HG02970 (cell line): ENCODE data around the gene CACYBP.
"Not testable (repeated sequence)": the region's sequence is repeated elsewhere in the genome, so short reads cannot be mapped to it uniquely, and the experiment has no call there.

Source experiments
- ATAC-seq: cut with Tn5 transposase; IDR thresholded peaks from one replicate; pipeline ENCODE4 v1.9.1; 2021; ENCODE audit warnings: mild to moderate bottlenecking, moderate library complexity, moderate number of reproducible peaks; ENCODE audit not compliant: unreplicated experiment, low FRiP score

Gene CACYBP

GRCh38 chr1:175005085-175005783 lies 5.5 kb downstream of the CACYBP start:
- ATAC-seq, result no peak

- no peak for ATAC-seq
Observed at GRCh38 chr1:175009532-175009931, 9.8 kb downstream of the CACYBP start.

- no peak for ATAC-seq
Observed at GRCh38 chr1:175013445-175013844, 13.7 kb downstream of the CACYBP start.

- no peak for ATAC-seq
Observed at GRCh38 chr1:175015243-175015642, 15.5 kb downstream of the CACYBP start.

- no peak for ATAC-seq
Observed at GRCh38 chr1:175019524-175019923, 19.8 kb downstream of the CACYBP start.

- ATAC-seq, result peak; percentile 94
Observed at GRCh38 chr1:175023043-175023921, 23.5 kb downstream of the CACYBP start, which contains the start of gene MRPS14. Gene MRPS14, minus strand, starts transcription at chr1:175023425. Its CDS starts 17 bp downstream, at chr1:175023408.

GRCh38 chr1:175023922-175024242 lies 24.1 kb downstream of the CACYBP start:
- ATAC-seq, result not testable (repeated sequence)

- ATAC-seq, result no peak
Observed at GRCh38 chr1:175024773-175025172, 25.0 kb downstream of the CACYBP start.

- ATAC-seq, result no peak
Observed at GRCh38 chr1:175033953-175034352, 34.2 kb downstream of the CACYBP start.

GRCh38 chr1:175034775-175035174 lies 35.0 kb downstream of the CACYBP start:
- ATAC-seq, result no peak

- ATAC-seq, result no peak
Observed at GRCh38 chr1:175035865-175036264, 36.1 kb downstream of the CACYBP start.

- no peak for ATAC-seq
Observed at GRCh38 chr1:175036476-175036875, 36.7 kb downstream of the CACYBP start.

GRCh38 chr1:175037416-175037815 lies 37.7 kb downstream of the CACYBP start:
- no peak for ATAC-seq

- no peak for ATAC-seq
Observed at GRCh38 chr1:175040324-175040879, 40.7 kb downstream of the CACYBP start.

GRCh38 chr1:175042650-175043049 lies 42.9 kb downstream of the CACYBP start:
- ATAC-seq, result no peak

- ATAC-seq, result no peak
Observed at GRCh38 chr1:175043824-175044223, 44.1 kb downstream of the CACYBP start.

- ATAC-seq, result not testable (repeated sequence)
Observed at GRCh38 chr1:175044591-175044990, 44.8 kb downstream of the CACYBP start.

GRCh38 chr1:175045097-175045496 lies 45.4 kb downstream of the CACYBP start:
- ATAC-seq, result no peak

GRCh38 chr1:175045519-175045918 lies 45.8 kb downstream of the CACYBP start:
- no peak for ATAC-seq

GRCh38 chr1:175050992-175051391 lies 51.2 kb downstream of the CACYBP start:
- no peak for ATAC-seq

- ATAC-seq, result no peak
Observed at GRCh38 chr1:175054736-175055135, 55.0 kb downstream of the CACYBP start.
